ENCODE results near the gene PTGER2. TPM values are rescaled to one million over a fixed set of nuclear protein-coding genes. Genes with fewer than 3 reads are reported as not detected.

PTGER2 gene
- polyA plus RNA-seq, 1 donor = 4.6 TPM

DNA sequence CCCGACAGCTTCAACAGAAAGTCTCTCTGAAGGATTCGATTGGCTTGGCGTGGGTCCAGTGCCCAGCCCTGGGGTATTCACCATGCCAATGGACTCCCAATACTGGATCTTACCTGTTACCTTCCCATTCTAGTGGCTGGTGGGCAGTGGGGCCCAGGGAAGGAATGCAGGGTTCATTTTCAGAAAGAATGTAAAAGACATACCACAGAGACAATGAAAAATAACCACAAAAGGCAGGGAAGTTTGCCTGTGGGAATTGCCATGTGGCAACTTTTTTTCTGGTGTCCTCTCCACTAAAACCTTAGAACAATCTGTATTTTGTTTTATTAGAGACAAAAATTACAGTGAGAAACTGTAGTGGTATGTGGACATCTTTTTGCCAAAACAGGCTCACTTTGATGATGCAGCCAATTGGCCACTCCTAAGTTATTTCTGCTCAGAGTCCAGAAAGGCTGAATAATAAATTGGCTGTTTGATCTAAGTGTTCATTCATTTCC is 55.2 kb downstream of the PTGER2 start:
- H3K4me1 ChIP-seq (ENCODE audit: control insufficient read depth, insufficient read depth, low read length) = no peaks in the 10 kb centered on the region
- H3K27ac ChIP-seq (ENCODE audit: low read length) = no peak overlapping the region
- WGBS (ENCODE audit: insufficient coverage, low lambda C conversion rate) = no CpG with 5 or more reads among the region's 3 CpGs
- H3K4me3 ChIP-seq (ENCODE audit: low read length) = no peak overlapping the region
- H3K9me3 ChIP-seq (ENCODE audit: control insufficient read depth, low read depth, low read length) = no peaks in the 10 kb centered on the region
- no peaks in the 10 kb centered on the region for H3K36me3 ChIP-seq (ENCODE audit: control insufficient read depth, insufficient read depth, low read length)
- no peaks in the 10 kb centered on the region for H3K27me3 ChIP-seq (ENCODE audit: control insufficient read depth, insufficient read depth, low read length)
- DNase-seq = no peak

DNA sequence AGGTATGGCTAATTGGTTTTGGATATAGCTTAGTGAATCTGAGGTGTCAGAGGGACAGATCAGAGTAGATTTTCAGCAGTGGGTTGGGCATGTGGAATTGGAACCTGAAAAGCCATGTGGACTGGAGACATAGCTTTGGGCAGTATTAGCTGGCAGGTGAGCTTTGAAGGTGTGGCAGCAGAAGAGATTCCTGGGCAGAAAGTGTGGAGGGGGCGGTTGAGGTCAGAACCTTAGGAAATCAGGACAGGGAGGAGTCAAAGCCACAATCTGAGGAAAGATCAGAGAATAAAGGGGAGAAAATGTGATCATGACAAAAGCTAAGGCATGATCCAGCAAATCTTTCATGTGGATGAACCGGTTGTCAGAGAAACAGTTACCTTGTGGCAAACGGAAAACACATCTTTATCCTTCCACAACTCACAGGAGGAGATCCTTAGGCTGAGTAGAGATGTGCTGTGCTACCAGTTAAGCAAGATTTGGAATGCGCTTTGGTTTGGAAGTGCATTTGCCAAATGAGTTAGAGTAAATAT is 56.4 kb downstream of the PTGER2 start:
- WGBS (ENCODE audit: insufficient coverage, low lambda C conversion rate) = 90% methylated on average over 2 of the region's 4 CpGs
- Histone ChIP-seq H3K36me3 (ENCODE audit: control insufficient read depth, insufficient read depth, low read length) (no peaks in the 10 kb centered on the region), H3K27ac (ENCODE audit: low read length) (no peak overlapping the region)

GRCh38 chr14:52377940-52378339 is 63.8 kb downstream of the PTGER2 start:
- no peak for DNase-seq
- H3K4me1 ChIP-seq (ENCODE audit: control insufficient read depth, insufficient read depth, low read length) = no peaks in the 10 kb centered on the region
- no peaks in the 10 kb centered on the region for H3K9me3 ChIP-seq (ENCODE audit: control insufficient read depth, low read depth, low read length)
- no CpG with 5 or more reads among the region's 3 CpGs for WGBS (ENCODE audit: insufficient coverage, low lambda C conversion rate)
- H3K4me3 ChIP-seq (ENCODE audit: low read length) = no peak overlapping the region
- H3K27me3 ChIP-seq (ENCODE audit: control insufficient read depth, insufficient read depth, low read length) = no peaks in the 10 kb centered on the region
- no peaks in the 10 kb centered on the region for H3K36me3 ChIP-seq (ENCODE audit: control insufficient read depth, insufficient read depth, low read length)
- no peak overlapping the region for H3K27ac ChIP-seq (ENCODE audit: low read length)

More for the DNA sequence above, 56.4 kb downstream of the PTGER2 start:
- DNase-seq = no peak
- Histone ChIP-seq H3K27me3 (ENCODE audit: control insufficient read depth, insufficient read depth, low read length) (no peaks in the 10 kb centered on the region), H3K9me3 (ENCODE audit: control insufficient read depth, low read depth, low read length) (no peaks in the 10 kb centered on the region), H3K4me3 (ENCODE audit: low read length) (no peak overlapping the region), H3K4me1 (ENCODE audit: control insufficient read depth, insufficient read depth, low read length) (no peaks in the 10 kb centered on the region)

Other genes starting within 250 kb of the PTGER2 start
- 21.1 TPM for gene NID2, start 245.3 kb upstream of the PTGER2 start, polyA plus RNA-seq
- 1.5 TPM for gene PTGDR, start 46.6 kb upstream of the PTGER2 start, polyA plus RNA-seq
- gene TXNDC16, start 238.2 kb downstream of the PTGER2 start, polyA plus RNA-seq = 12.7 TPM
- 4.6 TPM for gene GPR137C, start 238.5 kb downstream of the PTGER2 start, polyA plus RNA-seq